CD4-positive, alpha-beta T cell (primary cell): Measurements from ENCODE around the gene THOC7. TPM values are rescaled to one million over a fixed set of nuclear protein-coding genes. Genes with fewer than 3 reads are reported as not detected.

Experiments used
- ATAC-seq: fragments of 200-7000 bp; cut with Tn5 transposase; one replicate; pipeline ENCODE4 v1.10.0; 2022; ENCODE audit warnings: mild to moderate bottlenecking; ENCODE audit not compliant: poor library complexity
- CTCF ChIA-PET: fragments of 350-600 bp; sonication (Branson Sonifier 250); formaldehyde crosslinking; loops from one replicate; lab custom pipeline; 2021; ENCODE audit warnings: antibody characterized with exemption, inconsistent platforms; lab: Charles Lee
- POLR2A ChIA-PET: fragments of 350-600 bp; sonication (Branson Sonifier 250); formaldehyde crosslinking; loops from one replicate; lab custom pipeline; 2021; ENCODE audit warnings: antibody characterized with exemption, inconsistent platforms; lab: Charles Lee
- DNase-seq, 14 experiments: peaks; one replicate each; pipeline ENCODE4 v3.0.0-alpha.2; 2013 to 2020; ENCODE audit warnings: mixed read lengths in 2 of 14
- H3K27ac ChIP-seq, 2 donors: one replicate each; pipeline versions ENCODE4 v1.5.1 to v1.7.0; 2013; ENCODE audit warnings: low read length in 2 of 2, low read depth in 1 of 2, mild to moderate bottlenecking in 1 of 2
- H3K27me3 ChIP-seq, 2 experiments: 1 replicate in 1 of 2; 2 replicates in 1 of 2; pipeline versions ENCODE4 v1.6.1 to v1.7.0; 2013; ENCODE audit warnings: low read length in 2 of 2, control low read depth in 1 of 2, mild to moderate bottlenecking in 1 of 2, moderate library complexity in 1 of 2; ENCODE audit not compliant: insufficient read depth in 2 of 2, control insufficient read depth in 1 of 2
- H3K36me3 ChIP-seq: one replicate; pipeline ENCODE4 v1.6.1; 2013; ENCODE audit warnings: low read length, control low read depth; ENCODE audit not compliant: insufficient read depth
- H3K4me1 ChIP-seq: one replicate; pipeline ENCODE4 v1.6.1; 2013; ENCODE audit warnings: low read length, control low read depth; ENCODE audit not compliant: insufficient read depth
- H3K4me3 ChIP-seq: one replicate; pipeline ENCODE4 v1.5.1; 2013; ENCODE audit warnings: mild to moderate bottlenecking, low read length, moderate library complexity
- H3K9me3 ChIP-seq, 2 experiments: 1 replicate in 1 of 2; 2 replicates in 1 of 2; pipeline versions ENCODE4 v1.6.1 to v1.7.0; 2013; ENCODE audit warnings: low read length in 2 of 2, mild to moderate bottlenecking in 2 of 2, control low read depth in 1 of 2, moderate library complexity in 1 of 2; ENCODE audit not compliant: control insufficient read depth in 1 of 2, insufficient read depth in 1 of 2
- H3K27ac Mint-ChIP-seq: one replicate; pipeline ENCODE4 v1.8.0; 2020; ENCODE audit warnings: mixed read lengths
- H3K27me3 Mint-ChIP-seq: one replicate; pipeline ENCODE4 v1.8.0; 2021; ENCODE audit warnings: mixed read lengths
- H3K36me3 Mint-ChIP-seq: one replicate; pipeline ENCODE4 v1.8.0; 2021; ENCODE audit warnings: low read depth, mixed read lengths
- H3K4me1 Mint-ChIP-seq: one replicate; pipeline ENCODE4 v1.8.0; 2021; ENCODE audit warnings: low read depth, mixed read lengths
- H3K4me3 Mint-ChIP-seq: one replicate; pipeline ENCODE4 v1.8.0; 2020; ENCODE audit warnings: mild to moderate bottlenecking, mixed read lengths
- H3K9me3 Mint-ChIP-seq: one replicate; pipeline ENCODE4 v1.8.0; 2020; ENCODE audit warnings: mixed read lengths
- CTCF ChIP-seq: fragments of 200-600 bp; IDR thresholded peaks from one replicate; pipeline ENCODE4 v1.8.0; 2022; ENCODE audit warnings: antibody characterized with exemption, mild to moderate bottlenecking
- intact Hi-C, 2 experiments: fragments of 100-400 bp; cut with DNase I in 1 of 2; cut with micrococcal nuclease in 1 of 2; formaldehyde crosslinking; loops; one replicate each; pipeline versions ENCODE4 v1.15.1 to v1.9.0; 2023 to 2025; cut with DNase I, micrococcal nuclease
- total RNA-seq, 174 experiments: library from RNA in 2 of 174; stranded (reverse) in 2 of 174; gene quantifications; one replicate each; pipeline ENCODE4 v1.2.3 and lab custom pipeline; 2021 to 2026

The THOC7 gene
- total RNA-seq, 2 experiments from 2014 or later: 21.6 to 23.7 TPM

- Histone ChIP-seq H3K36me3 (peaks cover 2% of the 10 kb centered on the region), H3K27me3 (no peaks in the 10 kb centered on the region), H3K4me3 (no peak overlapping the region), H3K27ac (no peak overlapping the region), H3K9me3 (no peaks in the 10 kb centered on the region), H3K4me1 (peaks cover 24% of the 10 kb centered on the region)
- H3K9me3 Mint-ChIP-seq: no peaks in the 10 kb centered on the region
- CTCF ChIA-PET: interaction anchor here (1.5 kb wide), 1 partner anchor 52 kb away, joined by 5 read pairs; no protein-coding TSS in a partner anchor
- peak overlapping the region; percentile 50 for H3K4me3 Mint-ChIP-seq
- H3K27ac Mint-ChIP-seq: peak overlapping the region; percentile 94
- DNase-seq (no peak), ATAC-seq (no peak)
- peaks cover 44% of the 10 kb centered on the region for H3K4me1 Mint-ChIP-seq
- POLR2A ChIA-PET: interaction anchor here (2.8 to 3.6 kb wide), 2 partner anchors 46 to 57 kb away, joined by 20 to 43 read pairs; partner anchors contain the start of genes ATXN7 and THOC7
- TF ChIP-seq CTCF: no peak
- no peaks in the 10 kb centered on the region for H3K27me3 Mint-ChIP-seq
- peaks cover 31% of the 10 kb centered on the region for H3K36me3 Mint-ChIP-seq
- intact Hi-C loops: loop anchor here in 1 of 2 experiments (5.0 kb wide), 1 partner anchor 112 kb away; the partner anchor contains the start of gene PSMD6
Measured at GRCh38 chr3:63910001-63910400, 46.4 kb upstream of the THOC7 start.

- Histone ChIP-seq H3K9me3 (no peaks in the 10 kb centered on the region), H3K27ac (no peak overlapping the region), H3K4me3 (no peak overlapping the region), H3K36me3 (peaks cover 3% of the 10 kb centered on the region), H3K4me1 (peaks cover 24% of the 10 kb centered on the region), H3K27me3 (no peaks in the 10 kb centered on the region)
- H3K9me3 Mint-ChIP-seq: no peaks in the 10 kb centered on the region
- H3K27me3 Mint-ChIP-seq: no peaks in the 10 kb centered on the region
- ChIA-PET POLR2A (interaction anchor here (3.6 kb wide), 1 partner anchor 58 kb away, joined by 43 read pairs; no protein-coding TSS in a partner anchor), CTCF (interaction anchor here (1.5 kb wide), 1 partner anchor 52 kb away, joined by 5 read pairs; no protein-coding TSS in a partner anchor)
- no peak for TF ChIP-seq CTCF
- peak overlapping the region; percentile 94 for H3K27ac Mint-ChIP-seq
- ATAC-seq (no peak), DNase-seq (no peak)
- H3K4me3 Mint-ChIP-seq: no peak overlapping the region
- intact Hi-C loops: no loop called here
- peaks cover 30% of the 10 kb centered on the region for H3K36me3 Mint-ChIP-seq
- peaks cover 41% of the 10 kb centered on the region for H3K4me1 Mint-ChIP-seq
Measured at GRCh38 chr3:63909431-63909830, 45.8 kb upstream of the THOC7 start.

GRCh38 chr3:63908776-63909175 lies 45.2 kb upstream of the THOC7 start:
- DNase-seq: no peak
- Histone ChIP-seq H3K4me1 (peaks cover 17% of the 10 kb centered on the region), H3K27ac (no peak overlapping the region), H3K36me3 (peaks cover 3% of the 10 kb centered on the region), H3K27me3 (no peaks in the 10 kb centered on the region), H3K4me3 (no peak overlapping the region), H3K9me3 (no peaks in the 10 kb centered on the region)
- Mint-ChIP-seq H3K4me1 (peaks cover 34% of the 10 kb centered on the region), H3K27ac (peak overlapping the region; percentile 94), H3K9me3 (no peaks in the 10 kb centered on the region), H3K27me3 (no peaks in the 10 kb centered on the region), H3K36me3 (peaks cover 24% of the 10 kb centered on the region), H3K4me3 (no peak overlapping the region)
- intact Hi-C loops: no loop called here
- no peak for ATAC-seq
- TF ChIP-seq CTCF: no peak
- POLR2A ChIA-PET: no interaction called here
- CTCF ChIA-PET: interaction anchor here (1.5 kb wide), 1 partner anchor 53 kb away, joined by 5 read pairs; no protein-coding TSS in a partner anchor
